OCI-LY1 (cell line): ENCODE data around the gene KCNK2.

Source experiments
- EZH2 ChIP-seq: fragments of 200-600 bp; sonication (generic), shearing (Covaris generic); IDR thresholded peaks from 2 replicates; pipeline ENCODE4 v1.8.0; 2017; ENCODE audit warnings: borderline replicate concordance, mixed run types, mild to moderate bottlenecking, antibody characterized with exemption, low read length, moderate library complexity, mixed read lengths
- TF ChIP-seq, protein P1 (sequence below): fragments of 200-600 bp; sonication (generic), shearing (Covaris generic); IDR thresholded peaks from 2 replicates; pipeline ENCODE4 v1.5.1; 2017; ENCODE audit warnings: mild to moderate bottlenecking, antibody characterized with exemption, low read length, moderate library complexity, mixed read lengths

DNA sequence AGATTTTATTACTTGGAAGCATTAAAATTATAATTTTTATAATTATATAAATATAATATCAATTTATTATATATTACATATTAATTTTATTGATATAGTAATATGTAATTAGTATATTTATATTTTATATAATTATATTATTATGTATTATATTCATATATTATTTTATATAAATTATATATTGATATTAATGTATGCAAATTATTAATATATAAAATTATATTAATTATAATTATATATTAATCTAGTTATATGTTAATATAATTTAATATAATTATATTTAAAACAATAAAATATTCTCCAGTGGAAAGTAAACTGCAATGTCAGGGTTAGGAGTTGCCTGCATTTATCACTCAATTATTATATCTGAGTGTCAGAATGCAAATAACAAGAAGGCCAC, 48.8 kb downstream of the KCNK2 start:
- no peak for TF ChIP-seq EZH2
- TF ChIP-seq, protein P1, sequence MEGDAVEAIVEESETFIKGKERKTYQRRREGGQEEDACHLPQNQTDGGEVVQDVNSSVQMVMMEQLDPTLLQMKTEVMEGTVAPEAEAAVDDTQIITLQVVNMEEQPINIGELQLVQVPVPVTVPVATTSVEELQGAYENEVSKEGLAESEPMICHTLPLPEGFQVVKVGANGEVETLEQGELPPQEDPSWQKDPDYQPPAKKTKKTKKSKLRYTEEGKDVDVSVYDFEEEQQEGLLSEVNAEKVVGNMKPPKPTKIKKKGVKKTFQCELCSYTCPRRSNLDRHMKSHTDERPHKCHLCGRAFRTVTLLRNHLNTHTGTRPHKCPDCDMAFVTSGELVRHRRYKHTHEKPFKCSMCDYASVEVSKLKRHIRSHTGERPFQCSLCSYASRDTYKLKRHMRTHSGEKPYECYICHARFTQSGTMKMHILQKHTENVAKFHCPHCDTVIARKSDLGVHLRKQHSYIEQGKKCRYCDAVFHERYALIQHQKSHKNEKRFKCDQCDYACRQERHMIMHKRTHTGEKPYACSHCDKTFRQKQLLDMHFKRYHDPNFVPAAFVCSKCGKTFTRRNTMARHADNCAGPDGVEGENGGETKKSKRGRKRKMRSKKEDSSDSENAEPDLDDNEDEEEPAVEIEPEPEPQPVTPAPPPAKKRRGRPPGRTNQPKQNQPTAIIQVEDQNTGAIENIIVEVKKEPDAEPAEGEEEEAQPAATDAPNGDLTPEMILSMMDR: no peak
